Choroid plexus epithelial cell (primary cell): ENCODE data around the gene OSTF1.

ENCODE experiments used
- DNase-seq: peaks from one replicate; pipeline ENCODE4 v3.0.0-alpha.2; 2010; ENCODE audit warnings: low read depth
- H3K4me3 ChIP-seq: 2 replicates; pipeline ENCODE4 v1.5.1; 2011; ENCODE audit warnings: low read depth, mild to moderate bottlenecking, control low read depth, low read length, moderate library complexity
- TF ChIP-seq, protein P1 (sequence below): conservative IDR thresholded peaks from 2 replicates; pipeline ENCODE4 v1.5.1; 2011; ENCODE audit warnings: low read depth, mild to moderate bottlenecking, control low read depth, inconsistent platforms, low read length, moderate library complexity

The OSTF1 gene

DNA sequence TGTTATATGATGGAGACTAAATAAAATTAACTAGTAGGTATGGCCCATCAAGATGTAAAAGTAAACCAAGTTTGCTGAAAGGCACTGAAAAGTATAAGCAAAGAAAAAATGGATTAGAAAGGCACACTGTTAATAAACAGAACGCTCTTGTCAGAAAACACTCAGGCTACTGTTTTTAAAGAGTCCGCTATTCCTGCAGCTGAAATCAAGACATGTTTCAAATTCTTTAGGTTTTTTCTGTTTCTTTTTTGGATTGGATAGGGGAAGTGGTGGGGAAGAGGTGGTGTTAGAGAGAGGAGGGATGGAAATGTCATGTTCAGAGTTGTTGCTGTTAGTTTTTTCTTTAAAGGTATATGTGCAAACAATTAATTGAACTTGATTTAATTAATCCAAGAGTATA, 17.5 kb downstream of the OSTF1 start:
- TF ChIP-seq, protein P1, sequence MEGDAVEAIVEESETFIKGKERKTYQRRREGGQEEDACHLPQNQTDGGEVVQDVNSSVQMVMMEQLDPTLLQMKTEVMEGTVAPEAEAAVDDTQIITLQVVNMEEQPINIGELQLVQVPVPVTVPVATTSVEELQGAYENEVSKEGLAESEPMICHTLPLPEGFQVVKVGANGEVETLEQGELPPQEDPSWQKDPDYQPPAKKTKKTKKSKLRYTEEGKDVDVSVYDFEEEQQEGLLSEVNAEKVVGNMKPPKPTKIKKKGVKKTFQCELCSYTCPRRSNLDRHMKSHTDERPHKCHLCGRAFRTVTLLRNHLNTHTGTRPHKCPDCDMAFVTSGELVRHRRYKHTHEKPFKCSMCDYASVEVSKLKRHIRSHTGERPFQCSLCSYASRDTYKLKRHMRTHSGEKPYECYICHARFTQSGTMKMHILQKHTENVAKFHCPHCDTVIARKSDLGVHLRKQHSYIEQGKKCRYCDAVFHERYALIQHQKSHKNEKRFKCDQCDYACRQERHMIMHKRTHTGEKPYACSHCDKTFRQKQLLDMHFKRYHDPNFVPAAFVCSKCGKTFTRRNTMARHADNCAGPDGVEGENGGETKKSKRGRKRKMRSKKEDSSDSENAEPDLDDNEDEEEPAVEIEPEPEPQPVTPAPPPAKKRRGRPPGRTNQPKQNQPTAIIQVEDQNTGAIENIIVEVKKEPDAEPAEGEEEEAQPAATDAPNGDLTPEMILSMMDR = no peak
- no peak overlapping the region for H3K4me3 ChIP-seq
- peak; percentile 55 for DNase-seq

DNA sequence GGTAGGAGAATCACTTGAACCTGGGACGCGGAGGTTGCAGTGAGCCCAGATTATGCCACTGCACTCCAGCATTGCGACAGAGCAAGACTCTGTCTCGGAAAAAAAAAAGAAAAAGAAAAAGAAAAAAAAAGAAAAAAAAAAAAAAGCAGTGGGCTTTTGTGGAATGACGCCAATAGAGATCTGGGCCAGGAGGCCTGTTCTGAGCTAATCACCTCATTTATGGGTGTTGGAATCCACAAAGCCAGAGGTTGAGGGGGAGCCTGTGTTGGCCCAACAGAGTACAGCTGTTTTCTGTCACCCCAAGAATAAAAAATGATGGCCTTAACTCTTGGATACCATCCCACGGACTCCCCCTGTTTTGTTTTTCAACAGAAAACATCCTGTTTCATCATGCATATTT, 18.5 kb downstream of the OSTF1 start:
- H3K4me3 ChIP-seq = no peak overlapping the region
- TF ChIP-seq, protein P1 = no peak
- no peak for DNase-seq

DNA sequence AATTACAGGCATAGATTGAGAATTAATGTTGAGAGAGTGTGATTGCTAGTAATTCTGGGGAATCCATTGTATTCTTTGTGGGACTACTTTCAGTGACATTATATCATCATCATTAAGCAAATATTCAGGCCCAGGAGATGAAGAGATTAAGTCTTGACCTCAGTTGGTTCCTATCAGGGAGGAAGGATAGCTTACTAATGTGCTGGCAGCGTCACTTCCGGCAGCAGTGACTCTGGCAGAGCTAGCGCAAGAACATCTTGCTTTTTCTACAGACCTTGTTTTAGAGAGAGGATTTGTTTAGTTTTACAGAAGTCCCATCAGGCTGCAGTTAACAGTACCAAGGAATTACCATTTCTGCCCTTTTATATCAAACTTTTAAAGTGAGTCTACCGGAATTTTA, 20.3 kb downstream of the OSTF1 start:
- TF ChIP-seq, protein P1 = no peak
- DNase-seq = peak; percentile 72
- no peak overlapping the region for H3K4me3 ChIP-seq

DNA sequence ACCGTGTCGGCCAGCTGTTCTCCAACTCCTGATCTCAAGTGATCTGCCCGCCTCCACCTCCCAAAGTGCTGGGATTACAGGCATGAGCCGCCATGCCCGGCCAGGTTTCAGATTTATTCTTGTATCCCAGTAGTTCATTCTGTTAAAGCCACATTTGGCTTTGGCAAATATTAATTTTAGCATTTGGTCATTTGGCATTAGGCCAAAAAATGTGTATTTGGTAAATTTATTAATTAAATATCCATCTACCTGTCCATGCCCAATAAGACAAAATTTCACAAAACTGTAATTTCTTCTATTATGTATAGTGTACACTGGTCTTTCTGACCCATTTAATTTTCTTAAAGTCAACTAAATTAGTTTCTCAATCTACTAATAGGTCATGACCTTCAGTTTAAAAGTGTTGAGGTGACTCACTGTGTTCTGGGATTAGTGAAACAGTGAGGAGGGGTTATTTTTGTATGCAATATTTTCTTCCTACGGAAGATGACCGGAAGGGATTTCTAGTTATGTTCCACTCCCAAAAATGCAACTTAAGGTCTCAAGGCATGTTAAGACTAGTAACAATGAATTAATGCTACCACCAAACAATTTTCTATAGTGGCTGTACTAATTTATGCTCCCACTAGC, 21.0 kb downstream of the OSTF1 start:
- TF ChIP-seq, protein P1 = no peak
- H3K4me3 ChIP-seq = no peak overlapping the region
- no peak for DNase-seq

DNA sequence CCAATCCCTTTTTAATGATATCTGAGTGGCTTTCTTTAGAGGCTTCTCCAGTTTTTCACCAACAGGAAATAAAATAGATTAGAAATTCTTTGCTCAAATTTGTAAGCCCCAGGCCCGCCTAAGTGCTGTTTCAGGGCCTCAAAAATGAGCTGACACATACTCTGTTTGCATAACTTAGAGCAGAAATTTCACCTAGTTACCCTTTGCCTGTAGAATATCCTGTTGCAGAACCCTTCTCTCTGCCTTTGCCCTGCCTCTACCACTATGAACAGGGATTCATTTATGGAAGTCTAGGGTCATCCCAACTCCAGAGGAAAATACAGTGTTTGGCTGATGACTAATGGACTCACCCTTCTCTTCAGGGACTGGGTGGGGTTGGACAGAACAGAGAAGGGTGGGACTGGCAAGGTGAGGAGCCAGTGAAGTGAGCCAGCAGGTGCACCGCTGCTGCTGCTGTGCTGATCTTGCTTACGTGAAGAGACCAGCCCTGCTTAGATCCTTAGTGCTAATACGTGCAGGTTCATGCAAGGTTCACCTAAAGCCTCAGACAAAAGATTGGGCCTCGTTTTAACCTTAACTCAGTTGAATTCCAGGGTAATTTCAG, 22.8 kb downstream of the OSTF1 start:
- DNase-seq = no peak
- TF ChIP-seq, protein P1 = no peak
- no peak overlapping the region for H3K4me3 ChIP-seq

DNA sequence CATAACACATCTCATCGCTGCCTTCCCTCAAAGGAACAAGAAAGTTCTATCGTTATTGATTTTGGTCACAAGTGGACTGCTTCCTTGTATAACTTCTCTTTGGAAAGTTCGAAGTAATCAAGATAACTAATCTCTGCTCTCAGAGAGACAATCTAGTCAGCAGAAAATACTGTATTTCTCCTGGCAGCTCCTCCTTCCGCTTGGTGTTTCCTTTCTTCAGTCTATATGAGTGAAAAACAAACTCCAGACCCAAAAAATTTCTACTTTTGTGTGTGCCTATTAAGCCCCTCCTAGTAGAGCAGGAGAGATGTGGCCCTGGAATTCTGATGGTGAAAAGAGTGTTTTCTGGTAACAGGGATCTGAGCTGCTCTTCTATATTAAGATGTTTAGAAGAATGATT, 24.5 kb downstream of the OSTF1 start:
- H3K4me3 ChIP-seq = no peak overlapping the region
- TF ChIP-seq, protein P1 = no peak
- no peak for DNase-seq

DNA sequence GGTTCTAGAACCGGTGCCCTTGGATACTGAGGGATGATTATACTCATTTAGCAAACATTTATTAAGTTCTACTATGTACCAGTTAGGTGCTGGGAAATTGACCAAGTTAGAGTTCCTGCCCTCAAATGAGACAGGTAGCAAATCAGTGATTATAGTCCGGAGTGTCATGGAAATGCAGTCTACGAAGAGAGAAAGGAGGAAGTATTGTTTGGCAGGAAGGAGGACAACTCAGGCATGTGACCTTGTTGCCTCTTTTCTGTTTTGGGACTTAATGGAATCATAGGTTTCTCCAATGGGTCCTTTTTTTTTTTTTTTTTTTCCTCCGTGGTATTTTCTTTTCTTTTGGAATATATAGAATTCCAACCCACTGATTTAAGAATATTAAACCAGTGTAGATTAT, 28.0 kb downstream of the OSTF1 start:
- no peak for DNase-seq
- H3K4me3 ChIP-seq = no peak overlapping the region
- TF ChIP-seq, protein P1 = no peak
